GM12801 (cell line): ENCODE results near the gene LRTM2.

Experiments
- TF ChIP-seq, protein P1 (sequence below): IDR thresholded peaks from one replicate; pipeline ENCODE4 v1.5.1; 2011; ENCODE audit warnings: control low read depth; ENCODE audit not compliant: insufficient read length; ENCODE audit errors: extremely low read depth

LRTM2 gene

GRCh38 chr12:1823237-1823636 lies 2.9 kb downstream of the LRTM2 start:
- TF ChIP-seq, protein P1, sequence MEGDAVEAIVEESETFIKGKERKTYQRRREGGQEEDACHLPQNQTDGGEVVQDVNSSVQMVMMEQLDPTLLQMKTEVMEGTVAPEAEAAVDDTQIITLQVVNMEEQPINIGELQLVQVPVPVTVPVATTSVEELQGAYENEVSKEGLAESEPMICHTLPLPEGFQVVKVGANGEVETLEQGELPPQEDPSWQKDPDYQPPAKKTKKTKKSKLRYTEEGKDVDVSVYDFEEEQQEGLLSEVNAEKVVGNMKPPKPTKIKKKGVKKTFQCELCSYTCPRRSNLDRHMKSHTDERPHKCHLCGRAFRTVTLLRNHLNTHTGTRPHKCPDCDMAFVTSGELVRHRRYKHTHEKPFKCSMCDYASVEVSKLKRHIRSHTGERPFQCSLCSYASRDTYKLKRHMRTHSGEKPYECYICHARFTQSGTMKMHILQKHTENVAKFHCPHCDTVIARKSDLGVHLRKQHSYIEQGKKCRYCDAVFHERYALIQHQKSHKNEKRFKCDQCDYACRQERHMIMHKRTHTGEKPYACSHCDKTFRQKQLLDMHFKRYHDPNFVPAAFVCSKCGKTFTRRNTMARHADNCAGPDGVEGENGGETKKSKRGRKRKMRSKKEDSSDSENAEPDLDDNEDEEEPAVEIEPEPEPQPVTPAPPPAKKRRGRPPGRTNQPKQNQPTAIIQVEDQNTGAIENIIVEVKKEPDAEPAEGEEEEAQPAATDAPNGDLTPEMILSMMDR: no peak

- TF ChIP-seq, protein P1: no peak
These were observed 5.2 kb downstream of the LRTM2 start for GRCh38 chr12:1825382-1826102.

- TF ChIP-seq, protein P1: no peak
These were observed 6.0 kb downstream of the LRTM2 start for GRCh38 chr12:1826401-1826800.

- TF ChIP-seq, protein P1: no peak
These were observed 6.7 kb downstream of the LRTM2 start for GRCh38 chr12:1826867-1827705.

DNA sequence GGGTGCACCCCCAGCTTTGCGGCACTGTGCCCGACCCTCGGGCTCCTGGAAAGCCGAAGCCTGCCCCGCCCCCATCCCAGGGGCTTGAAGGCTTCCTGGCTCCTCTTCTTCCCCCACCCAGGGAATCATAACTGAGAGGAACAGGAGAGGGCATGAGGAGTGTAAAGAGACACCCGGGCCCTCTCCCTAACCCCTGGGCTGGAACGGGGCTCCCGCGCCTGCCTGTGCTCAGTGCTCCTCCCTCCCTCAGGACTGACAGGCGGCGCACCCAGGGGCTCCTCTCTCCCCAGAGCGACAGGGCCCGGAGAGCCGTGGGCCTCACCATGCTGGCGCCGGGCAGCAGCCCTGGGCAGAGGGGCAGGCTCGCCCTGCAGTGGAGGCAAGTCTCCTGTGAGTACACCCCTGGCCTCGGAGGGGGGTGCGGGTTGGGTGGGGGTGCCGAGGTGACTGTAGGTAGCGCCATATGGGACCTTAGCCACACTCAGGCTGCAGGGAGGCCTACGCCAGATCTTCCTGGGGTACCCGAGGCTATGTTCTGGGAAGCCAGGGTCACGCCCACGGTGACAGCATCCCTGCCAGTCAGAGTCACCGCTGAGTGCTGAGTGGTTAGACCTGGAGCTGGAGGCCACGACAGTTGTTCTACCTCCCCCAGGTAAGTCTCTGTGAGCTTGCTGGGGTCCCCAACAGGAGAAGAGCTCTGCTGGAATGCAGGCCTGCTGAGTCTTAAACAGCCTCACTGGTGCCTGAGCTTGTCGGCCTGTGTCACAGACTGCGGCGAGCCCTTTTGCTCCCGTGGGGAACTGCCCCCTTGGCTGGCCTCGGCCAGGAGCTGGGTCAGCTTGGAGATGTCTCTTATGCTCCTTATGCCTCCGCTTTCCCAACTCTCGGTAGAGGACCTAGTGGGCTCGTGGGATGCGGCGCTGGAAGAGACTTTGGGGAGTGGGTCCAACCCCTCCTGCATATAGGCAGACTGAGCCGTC lies 7.8 kb downstream of the LRTM2 start:
- TF ChIP-seq, protein P1: no peak

DNA sequence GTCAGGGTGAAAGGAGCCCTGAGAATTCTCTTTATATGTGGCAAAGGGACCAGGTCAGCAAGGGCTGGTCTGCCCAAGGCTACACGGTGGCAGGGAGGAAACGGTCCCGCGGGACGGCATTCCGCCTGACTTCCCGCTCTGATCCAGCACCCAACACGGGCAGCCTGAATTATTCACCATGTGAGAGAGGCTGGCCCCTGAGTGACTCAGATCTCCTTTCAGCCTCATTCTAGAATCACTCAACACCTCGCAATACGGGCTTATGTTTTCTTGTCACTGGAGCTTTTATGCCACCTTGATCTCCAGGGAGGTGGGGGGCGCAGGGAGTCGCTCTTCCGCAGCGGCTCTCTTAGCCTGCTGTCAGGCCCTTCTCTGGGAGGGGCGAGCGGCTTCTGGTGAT lies 8.5 kb downstream of the LRTM2 start:
- TF ChIP-seq, protein P1: no peak

- TF ChIP-seq, protein P1: no peak
These were observed 9.0 kb downstream of the LRTM2 start for GRCh38 chr12:1829306-1829900.
